DMS114 treated with DMSO at 0.1 percent for 48 hours (cell line): Measurements from ENCODE around the gene DIP2C.
"Not testable (repeated sequence)": the region's sequence is repeated elsewhere in the genome, so short reads cannot be mapped to it uniquely, and the experiment has no call there.

Source experiments
- DNase-seq: peaks from one replicate; lab custom pipeline; 2025; ENCODE audit not compliant: unreplicated experiment; lab: John Stamatoyannopoulos, UW

The DIP2C gene

DNA sequence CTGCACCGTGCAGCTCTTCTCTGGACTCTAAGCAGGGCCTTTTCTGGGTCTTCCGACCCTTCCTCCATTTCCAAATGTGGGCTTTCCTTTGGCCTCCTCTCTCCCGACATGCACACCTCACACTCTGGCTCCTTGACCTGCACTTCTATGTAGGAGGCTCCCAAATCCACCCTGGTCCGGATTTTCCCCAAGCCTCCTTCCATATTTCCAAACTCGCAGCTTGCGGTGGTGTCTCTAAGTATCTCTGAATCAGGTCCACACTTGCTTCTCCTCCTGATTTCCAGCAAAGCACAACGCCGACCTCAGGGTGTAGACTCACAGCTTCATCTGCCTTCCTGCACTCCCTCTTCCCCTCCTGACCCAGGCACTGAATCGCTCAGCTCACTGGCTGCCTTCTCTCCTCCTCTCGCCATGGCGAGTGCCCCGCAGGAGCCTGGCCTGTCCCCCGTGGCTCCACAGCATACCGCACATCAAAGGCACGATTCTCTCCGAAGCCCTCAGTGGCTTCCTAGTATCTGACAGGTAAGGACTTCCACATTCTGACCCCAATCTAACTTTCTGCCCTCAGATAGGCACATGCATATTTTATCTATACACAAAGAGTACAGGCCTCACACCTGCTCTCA, 27.8 kb downstream of the DIP2C start:
- no peak for DNase-seq

- no peak for DNase-seq
These were observed 28.4 kb downstream of the DIP2C start for GRCh38 chr10:660970-661596.

GRCh38 chr10:660413-660969, 29.0 kb downstream of the DIP2C start:
- no peak for DNase-seq

DNA sequence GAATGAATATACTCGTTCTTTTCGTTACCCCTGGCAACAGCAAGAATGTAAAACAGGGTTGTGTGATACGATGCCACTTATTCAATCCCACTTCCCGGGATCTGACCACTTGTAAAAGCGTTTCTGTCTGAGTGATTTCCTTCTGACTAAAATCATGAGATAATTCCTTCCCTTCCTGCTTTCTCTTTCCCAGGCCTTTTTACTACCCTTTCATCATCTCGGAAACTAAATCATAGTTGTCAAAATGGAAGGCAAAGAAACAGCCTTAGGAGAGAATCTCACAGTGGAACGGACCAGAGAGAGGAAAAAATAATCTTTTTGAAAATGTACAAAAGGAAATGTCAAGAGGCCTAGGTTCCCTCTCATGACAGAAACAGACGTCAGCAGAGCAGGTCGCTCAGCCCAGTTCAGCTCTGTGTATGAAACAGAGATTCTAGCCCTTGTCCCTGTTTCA, 29.8 kb downstream of the DIP2C start:
- no peak for DNase-seq

- not testable (repeated sequence) for DNase-seq
These were observed 31.6 kb downstream of the DIP2C start for GRCh38 chr10:657816-658350.

DNA sequence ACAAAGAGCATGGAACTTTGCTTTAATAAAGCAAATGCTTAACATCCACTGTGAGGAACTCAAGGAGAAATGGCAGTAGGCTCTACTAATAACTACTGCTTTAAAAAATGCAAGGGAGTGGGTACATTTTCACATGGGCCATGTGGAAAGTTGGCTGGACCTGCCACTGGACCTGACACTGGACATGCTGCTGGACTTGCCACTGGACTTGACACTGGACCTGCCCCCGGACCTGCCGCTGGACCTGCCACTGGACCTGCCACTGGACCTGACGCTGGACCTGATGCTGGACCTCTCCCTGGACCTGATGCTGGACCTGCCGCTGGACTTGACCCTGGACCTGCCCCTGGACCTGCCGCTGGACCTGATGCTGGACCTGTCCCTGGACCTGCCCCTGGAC, 32.6 kb downstream of the DIP2C start:
- DNase-seq, result no peak

DNA sequence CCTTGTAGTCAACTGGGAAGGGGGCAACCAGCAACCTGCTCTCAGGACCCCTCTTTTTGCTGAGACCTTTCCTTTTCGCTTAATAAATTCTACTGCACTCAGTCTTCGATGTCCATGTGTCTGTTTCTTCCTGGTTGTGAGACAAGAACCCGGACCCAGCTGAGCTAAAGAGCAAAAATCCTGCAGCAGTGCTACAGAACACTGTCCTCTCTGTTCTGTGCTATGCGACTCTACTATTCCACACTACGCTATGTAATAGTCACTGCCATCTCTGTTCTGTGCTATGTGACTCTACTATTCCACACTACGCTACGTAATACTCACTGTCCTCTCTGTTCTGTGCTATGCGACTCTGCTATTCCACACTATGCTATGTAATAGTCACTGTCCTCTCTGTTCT, 34.3 kb downstream of the DIP2C start:
- DNase-seq, result no peak

- no peak for DNase-seq
These were observed 34.8 kb downstream of the DIP2C start for GRCh38 chr10:654647-654996.

DNA sequence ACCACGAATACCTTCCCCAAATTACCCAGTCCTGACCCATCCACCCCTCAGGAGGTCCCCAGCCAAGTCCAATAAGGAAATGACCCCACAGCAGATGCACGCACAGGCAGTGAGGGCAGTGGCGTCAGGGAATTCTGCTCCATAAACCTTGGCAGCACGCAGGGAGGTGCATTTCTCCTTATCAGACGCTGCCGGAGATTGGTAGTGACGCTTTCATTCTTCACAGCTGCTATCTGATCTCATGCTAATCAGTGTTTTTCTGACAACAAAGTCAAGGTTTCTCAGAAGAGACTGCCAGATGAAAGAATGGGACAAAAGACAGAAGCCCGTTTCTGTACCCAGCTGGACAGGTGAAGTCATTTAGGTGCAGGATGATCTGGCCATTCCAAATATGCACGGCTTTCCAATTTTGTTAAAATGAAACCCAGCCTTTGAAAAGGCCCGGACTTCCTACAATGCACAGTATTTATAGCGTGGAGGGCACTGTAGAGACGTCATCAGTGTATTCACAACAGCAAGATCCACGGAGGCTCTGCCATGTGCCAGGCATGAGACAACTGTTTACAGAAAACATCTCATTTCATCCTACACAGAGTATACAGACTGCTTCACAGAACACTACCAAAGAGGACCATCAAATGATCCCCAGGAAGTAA, 35.3 kb downstream of the DIP2C start:
- no peak for DNase-seq

- not testable (repeated sequence) for DNase-seq
These were observed 36.5 kb downstream of the DIP2C start for GRCh38 chr10:652832-653459.

DNA sequence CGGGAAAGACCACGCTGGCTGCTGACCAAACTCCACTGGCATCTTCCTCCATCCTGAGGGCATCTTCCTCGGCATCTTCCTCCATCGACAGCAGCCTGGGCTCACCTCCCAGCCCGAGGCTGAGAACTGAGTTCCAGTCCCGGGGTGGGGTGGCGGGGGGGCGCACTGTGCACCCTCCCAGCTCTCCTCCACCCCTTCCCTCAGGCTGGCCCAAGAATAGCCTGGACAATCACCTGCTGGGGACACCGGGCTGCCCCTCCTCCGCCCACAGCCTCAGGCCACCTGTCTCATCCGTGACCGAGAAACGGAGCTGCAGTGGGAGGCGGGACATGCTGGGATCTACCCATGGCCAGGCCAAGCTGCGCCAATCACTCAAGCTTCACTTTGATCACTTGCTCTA, 37.2 kb downstream of the DIP2C start:
- DNase-seq, result no peak

DNA sequence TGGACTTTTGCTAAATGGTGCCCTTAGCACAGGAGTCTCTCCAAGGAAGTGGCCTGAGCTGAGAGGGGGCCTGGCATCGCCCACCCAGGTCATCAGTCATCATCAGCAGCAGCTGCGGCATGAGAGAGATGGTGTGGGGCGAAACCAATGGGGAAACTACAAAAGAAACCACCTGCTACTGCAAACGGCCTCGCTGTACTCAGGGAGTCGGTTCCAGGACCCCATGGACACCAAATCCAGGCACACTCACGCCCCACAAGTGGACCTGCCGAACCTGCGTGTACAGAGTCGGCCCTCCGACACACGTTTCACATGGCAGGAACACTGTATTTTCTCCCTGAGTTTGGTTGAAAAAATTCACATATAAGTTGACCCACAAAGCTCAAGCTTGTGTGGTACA, 37.8 kb downstream of the DIP2C start:
- no peak for DNase-seq

DNA sequence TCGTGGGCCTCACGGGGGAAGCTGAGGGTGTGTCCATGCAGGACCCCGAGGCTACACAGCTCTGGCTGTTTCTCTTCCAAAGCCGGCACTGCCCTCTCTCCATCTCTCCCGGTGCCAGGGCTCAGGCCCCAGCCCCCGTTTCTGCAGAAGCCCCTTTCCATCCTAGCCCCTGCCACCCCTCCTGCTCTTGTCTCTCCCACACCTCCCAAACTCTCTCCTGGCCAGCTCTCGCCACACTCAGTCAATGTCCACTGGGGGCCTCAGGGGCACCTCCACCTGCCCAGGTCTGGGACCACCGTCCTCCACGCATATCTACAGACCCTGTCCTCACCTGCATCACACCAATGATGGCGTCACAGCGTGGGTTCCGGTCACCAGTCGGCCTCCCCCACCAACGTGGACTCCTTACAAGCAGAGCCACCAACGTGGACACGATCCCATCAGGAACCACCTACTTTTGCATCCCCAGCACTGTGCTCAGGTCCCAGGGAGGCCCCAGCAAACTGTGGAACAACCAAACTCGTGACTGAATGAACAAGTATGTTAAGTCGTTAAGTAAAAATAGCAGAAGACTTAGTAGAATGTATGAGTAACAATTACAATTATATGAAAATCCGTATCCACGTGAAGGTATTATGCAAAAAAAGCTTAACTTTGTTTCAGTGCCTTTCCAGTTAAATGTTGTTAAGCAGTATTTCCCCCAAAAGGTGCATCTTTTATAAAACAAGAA, 38.4 kb downstream of the DIP2C start:
- no peak for DNase-seq

- DNase-seq, result no peak
These were observed 39.0 kb downstream of the DIP2C start for GRCh38 chr10:650441-650851.

DNA sequence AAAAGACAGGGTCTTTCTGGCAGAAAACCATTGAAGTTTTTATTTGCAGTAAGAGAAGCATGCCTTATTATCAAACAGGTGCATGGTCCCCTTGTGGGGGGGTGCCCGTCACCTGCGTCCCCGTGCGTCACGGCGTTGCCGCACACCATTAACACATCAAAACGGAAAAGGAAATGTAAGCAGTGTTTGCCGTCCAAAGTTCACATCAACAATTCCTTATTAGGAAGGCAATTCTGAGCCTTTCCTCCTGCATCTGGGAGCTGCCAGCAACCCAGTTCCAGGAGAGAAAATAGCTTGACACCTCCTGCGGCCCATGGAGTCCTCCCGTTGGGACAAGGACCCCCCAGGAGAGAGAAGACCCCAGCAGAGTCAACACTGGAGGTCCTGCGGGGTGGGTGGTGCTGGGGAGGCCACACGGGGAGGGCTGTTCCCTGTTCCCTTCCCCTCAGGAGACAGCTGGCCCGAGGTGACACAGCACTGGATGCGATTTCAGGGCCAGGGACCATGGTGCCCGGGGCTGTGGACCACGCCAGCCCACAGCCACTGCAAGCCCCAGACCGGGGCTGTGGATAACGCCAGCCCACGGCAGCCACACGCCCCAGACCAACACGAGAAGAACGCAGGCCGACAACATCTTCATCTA, 39.5 kb downstream of the DIP2C start:
- no peak for DNase-seq

DNA sequence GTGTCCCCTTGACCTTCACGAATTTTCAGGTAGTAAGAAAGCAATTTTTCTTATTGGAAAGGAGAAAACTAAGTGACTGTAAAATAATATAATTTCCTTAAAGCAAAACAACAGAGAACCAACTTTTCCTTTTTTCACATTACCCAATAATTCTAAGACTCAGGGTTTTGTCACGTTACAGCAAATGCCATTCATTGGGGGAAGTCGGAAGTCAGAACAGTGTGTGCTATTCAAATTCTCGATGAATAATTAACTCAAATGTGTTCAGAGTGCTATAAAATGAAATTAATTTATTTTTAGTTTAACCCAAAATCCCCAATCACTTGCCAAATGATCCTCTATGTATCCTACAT, 40.0 kb downstream of the DIP2C start:
- DNase-seq, result no peak

- DNase-seq, result not testable (repeated sequence)
These were observed 42.4 kb downstream of the DIP2C start for GRCh38 chr10:647019-647418.

GRCh38 chr10:646118-646524, 43.3 kb downstream of the DIP2C start:
- no peak for DNase-seq

DNA sequence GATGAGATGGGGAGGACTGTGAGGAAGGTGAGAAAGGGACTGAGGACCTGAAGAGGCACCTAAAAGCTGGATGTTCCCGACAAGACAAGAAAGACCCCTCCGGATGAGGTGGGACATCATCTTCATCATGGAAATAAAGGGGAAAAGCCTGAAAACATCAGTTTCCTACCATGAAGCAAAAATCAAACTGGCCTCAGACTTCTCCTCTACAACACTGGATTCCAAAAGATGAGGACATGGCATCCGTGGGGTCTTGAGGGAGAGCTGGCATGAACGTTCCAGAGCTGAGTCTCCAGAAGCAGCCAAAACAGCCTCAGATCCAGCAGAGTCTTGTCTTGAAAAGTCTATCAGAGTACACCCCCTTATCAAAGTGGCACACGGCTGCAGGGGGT, 44.5 kb downstream of the DIP2C start:
- DNase-seq, result no peak
